G401.6 (cell line): ENCODE data around the gene MRPL27.

Source experiments
- FAIRE-seq: peaks from 2 replicates; lab custom pipeline; 2012; peaks lifted over from hg19 to GRCh38; lab: Jason Lieb, UNC

Gene MRPL27

GRCh38 chr17:50359998-50360461, 13.0 kb downstream of the MRPL27 start:
- no peak for FAIRE-seq

- no peak for FAIRE-seq
These were observed 13.8 kb downstream of the MRPL27 start for GRCh38 chr17:50359005-50359699.

GRCh38 chr17:50358177-50358576, 14.8 kb downstream of the MRPL27 start:
- FAIRE-seq = no peak

GRCh38 chr17:50356892-50357510, 16.0 kb downstream of the MRPL27 start:
- no peak for FAIRE-seq

GRCh38 chr17:50356418-50356817, 16.6 kb downstream of the MRPL27 start:
- no peak for FAIRE-seq

- no peak for FAIRE-seq
These were observed 17.2 kb downstream of the MRPL27 start for GRCh38 chr17:50355701-50356341.

- FAIRE-seq = no peak
These were observed 17.7 kb downstream of the MRPL27 start for GRCh38 chr17:50355336-50355700.

- FAIRE-seq = no peak
These were observed 18.2 kb downstream of the MRPL27 start for GRCh38 chr17:50354776-50355175.

- no peak for FAIRE-seq
These were observed 18.8 kb downstream of the MRPL27 start for GRCh38 chr17:50354198-50354597.

GRCh38 chr17:50353600-50354195, 19.3 kb downstream of the MRPL27 start:
- no peak for FAIRE-seq

- FAIRE-seq = no peak
These were observed 20.0 kb downstream of the MRPL27 start for GRCh38 chr17:50352693-50353599.

- no peak for FAIRE-seq
These were observed 20.8 kb downstream of the MRPL27 start for GRCh38 chr17:50352072-50352692.

- FAIRE-seq = no peak
These were observed 22.3 kb downstream of the MRPL27 start for GRCh38 chr17:50350733-50351132.

- no peak for FAIRE-seq
These were observed 23.8 kb downstream of the MRPL27 start for GRCh38 chr17:50349243-50349600.

- FAIRE-seq = no peak
These were observed 24.3 kb downstream of the MRPL27 start for GRCh38 chr17:50348522-50349242.

- no peak for FAIRE-seq
These were observed 25.1 kb downstream of the MRPL27 start for GRCh38 chr17:50347894-50348291.

- no peak for FAIRE-seq
These were observed 25.7 kb downstream of the MRPL27 start for GRCh38 chr17:50347117-50347893.

- FAIRE-seq = no peak
These were observed 26.5 kb downstream of the MRPL27 start for GRCh38 chr17:50346313-50347116.
